HG03097 (cell line): ENCODE data around the gene TESK1.
"Not testable (repeated sequence)": the region's sequence is repeated elsewhere in the genome, so short reads cannot be mapped to it uniquely, and the experiment has no call there.

Source experiments
- ATAC-seq: cut with Tn5 transposase; IDR thresholded peaks from one replicate; pipeline ENCODE4 v1.9.1; 2021; ENCODE audit not compliant: unreplicated experiment, low FRiP score

Gene TESK1

DNA sequence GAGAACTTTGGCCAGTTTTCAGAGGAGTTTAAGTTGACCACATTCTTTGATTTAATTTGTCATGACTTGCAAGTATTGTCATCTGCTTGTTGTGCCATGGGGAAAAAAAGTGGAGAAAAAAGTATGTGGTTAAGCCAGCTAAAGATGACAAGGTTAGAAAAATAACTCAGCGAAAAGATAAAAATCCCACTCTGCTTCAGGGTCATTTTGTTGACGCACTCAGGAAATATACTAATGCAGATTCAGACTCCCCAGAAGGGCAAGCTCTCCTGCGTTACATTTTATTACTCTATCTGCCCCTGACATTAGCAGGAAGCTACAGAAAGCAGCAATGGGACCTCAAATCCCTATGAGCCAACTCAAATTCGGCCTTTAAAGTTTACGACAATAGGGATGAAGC, 27.6 kb upstream of the TESK1 start:
- no peak for ATAC-seq

GRCh38 chr9:35579130-35579529, 25.9 kb upstream of the TESK1 start:
- ATAC-seq = no peak

- ATAC-seq = not testable (repeated sequence)
These were observed 25.3 kb upstream of the TESK1 start for GRCh38 chr9:35579659-35580227.

GRCh38 chr9:35583521-35583920, 21.5 kb upstream of the TESK1 start:
- ATAC-seq = not testable (repeated sequence)

- ATAC-seq = not testable (repeated sequence)
These were observed 20.4 kb upstream of the TESK1 start for GRCh38 chr9:35584681-35585080.

DNA sequence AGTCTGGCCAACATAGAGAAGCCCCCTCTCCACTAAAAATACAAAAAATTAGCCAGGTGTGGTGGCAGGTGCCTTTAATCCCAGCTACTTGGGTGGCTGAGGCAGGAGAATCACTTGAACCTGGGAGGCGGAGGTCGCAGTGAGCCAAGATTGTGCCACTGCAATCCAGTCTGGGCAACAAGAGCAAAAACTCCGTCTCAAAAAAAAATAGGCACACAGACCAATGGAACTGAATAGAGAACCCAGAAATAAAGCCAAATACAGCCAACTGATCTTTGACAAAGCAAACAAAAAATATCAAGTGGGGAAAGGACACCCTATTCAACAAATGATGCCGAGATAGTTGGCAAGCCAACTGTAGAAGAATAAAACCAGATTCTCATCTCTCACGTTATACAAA, 16.6 kb upstream of the TESK1 start:
- not testable (repeated sequence) for ATAC-seq

GRCh38 chr9:35593581-35593980, 11.5 kb upstream of the TESK1 start:
- ATAC-seq = no peak

- no peak for ATAC-seq
These were observed 10.6 kb upstream of the TESK1 start for GRCh38 chr9:35594471-35594870.

DNA sequence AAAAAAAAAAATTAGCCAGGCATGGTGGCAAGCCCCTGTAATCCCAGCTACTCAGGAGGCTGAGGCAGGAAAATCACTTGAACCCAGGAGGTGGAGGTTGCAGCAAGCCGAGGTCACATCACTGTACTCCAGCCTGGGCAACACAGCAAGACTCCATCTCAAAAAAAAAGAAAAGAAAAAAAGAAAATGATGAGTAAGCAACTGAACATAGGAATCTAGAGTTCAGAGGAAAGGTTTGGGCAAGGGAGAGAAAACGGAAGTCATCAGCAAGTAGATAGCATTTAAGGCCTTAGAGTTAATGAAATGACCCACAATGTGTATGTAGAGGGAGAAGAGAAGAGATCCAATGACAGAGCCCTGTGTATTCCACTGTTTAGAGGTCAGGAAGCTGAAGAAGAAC, 8.2 kb upstream of the TESK1 start:
- ATAC-seq = not testable (repeated sequence)

- no peak for ATAC-seq
These were observed 6.0 kb upstream of the TESK1 start for GRCh38 chr9:35598866-35599590.

DNA sequence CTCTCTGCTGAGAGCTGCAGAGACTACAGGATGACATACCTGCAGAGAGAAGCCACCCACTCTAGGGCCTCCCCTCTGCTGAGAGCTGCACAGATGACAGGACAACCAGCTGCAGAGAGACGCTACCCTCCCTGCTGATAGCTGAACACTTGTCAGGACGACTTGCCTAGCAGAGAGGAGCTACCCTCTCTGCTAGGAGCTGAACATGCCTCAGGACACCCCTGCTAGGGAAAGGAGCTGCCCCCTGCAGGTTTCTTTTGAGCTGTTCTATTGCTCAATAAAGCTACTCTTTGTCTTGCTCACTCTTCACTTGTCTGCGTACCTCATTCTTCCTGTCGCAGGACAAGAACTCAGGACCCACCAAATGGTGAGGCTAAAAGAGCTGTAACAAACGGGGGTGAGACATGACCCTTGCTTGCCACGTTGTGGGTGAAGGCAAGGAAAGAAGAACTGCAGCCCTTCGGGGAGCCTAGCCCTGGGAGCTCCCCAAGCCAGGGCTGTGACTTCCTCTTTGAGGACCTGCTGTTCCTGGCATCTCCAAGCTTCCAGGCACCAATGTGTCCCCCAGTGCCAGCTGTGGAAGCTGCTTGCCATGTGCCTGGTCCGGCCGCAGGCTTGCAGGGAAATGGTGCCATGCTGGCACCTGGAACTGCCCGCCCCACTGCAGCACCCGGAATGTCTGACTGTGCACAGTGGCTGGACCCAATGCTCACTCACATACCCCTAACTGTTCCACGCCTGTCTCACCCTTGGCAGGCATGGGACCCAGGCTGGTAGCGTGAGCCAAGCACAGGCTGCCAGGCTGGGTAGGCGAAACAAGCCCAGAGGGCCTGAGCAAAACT, 5.1 kb upstream of the TESK1 start:
- no peak for ATAC-seq

- ATAC-seq = no peak
These were observed 1.5 kb upstream of the TESK1 start for GRCh38 chr9:35603506-35603985.

DNA sequence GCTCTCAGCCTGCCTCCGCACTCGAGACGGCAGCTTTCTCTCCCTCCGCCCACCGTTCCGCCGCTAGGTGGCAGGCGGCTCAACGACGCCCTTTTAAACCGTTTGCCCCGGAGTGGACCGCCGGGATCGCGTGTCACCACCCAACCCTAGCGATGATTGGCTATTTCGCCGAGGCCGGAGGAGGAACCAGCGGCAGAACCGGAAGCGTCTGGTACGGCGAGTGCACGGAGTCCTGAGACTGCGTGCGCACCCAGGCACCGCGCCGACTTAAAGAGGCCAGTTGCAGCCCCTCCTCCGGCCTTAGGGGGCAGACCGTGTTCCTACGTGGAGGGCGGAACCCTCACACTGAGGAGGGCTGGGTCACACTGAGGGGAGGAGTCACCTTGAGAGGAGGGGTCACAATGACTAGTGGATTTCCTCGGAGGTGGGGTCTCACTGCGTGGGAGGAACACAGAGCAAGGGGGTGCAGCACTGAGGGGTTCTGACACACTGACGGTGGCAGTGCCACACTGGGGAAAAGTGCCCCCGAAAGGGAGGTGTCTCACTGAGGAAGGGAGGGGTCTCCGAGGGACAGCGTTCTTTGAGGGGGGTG, 980 bp upstream of the TESK1 start:
- peak; percentile 80 for ATAC-seq

DNA sequence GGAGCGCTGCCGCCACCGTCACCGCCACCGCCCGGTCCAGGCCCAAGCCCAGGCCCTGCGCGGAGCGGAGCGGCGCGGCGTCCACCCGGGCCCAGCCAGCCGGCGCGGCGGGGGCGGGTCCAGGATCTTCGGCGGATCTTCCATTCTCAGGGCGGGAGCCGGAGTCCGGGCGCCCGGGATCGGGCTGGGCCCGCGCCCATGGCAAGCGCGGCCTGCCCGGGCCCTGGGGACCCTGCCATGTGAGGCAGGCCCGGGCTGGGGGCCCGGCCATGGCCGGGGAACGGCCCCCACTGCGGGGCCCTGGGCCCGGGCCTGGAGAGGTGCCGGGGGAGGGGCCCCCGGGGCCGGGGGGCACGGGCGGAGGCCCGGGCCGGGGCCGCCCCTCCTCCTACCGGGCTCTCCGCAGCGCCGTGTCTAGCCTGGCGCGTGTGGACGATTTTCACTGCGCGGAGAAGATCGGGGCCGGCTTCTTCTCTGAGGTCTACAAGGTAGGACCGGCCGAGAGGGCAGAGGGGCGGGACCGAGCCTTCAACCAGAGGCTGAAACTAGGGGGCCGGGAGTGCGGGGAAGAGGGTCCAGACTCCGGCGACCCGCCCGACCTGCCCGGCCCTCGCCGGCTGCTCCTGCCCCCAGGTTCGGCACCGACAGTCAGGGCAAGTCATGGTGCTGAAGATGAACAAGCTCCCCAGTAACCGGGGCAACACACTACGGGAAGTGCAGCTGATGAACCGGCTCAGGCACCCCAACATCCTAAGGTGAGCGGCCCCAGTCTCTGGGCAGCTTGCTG, 482 bp downstream of the TESK1 start:
- peak; percentile 8 for ATAC-seq

- ATAC-seq = no peak
These were observed 1.1 kb downstream of the TESK1 start for GRCh38 chr9:35606138-35606504.

DNA sequence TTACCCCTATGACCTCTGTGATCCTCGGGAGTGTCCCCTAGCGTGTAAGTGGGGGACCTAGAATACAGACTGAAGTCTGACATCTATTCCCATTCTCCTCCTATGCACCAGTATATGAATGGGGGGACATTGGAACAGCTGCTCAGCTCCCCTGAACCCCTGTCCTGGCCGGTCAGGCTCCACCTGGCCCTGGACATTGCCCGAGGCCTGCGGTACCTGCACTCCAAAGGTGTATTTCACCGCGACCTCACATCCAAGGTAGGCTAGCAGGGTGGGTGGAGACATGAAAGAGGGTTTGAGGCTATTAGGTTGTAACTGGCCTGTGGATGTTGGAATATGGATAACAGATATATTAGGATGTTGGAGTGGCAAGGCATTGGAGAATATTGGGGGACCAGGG, 1.7 kb downstream of the TESK1 start:
- no peak for ATAC-seq

- ATAC-seq = no peak
These were observed 3.2 kb downstream of the TESK1 start for GRCh38 chr9:35608221-35608620.

- no peak for ATAC-seq
These were observed 4.1 kb downstream of the TESK1 start for GRCh38 chr9:35609001-35609819.

DNA sequence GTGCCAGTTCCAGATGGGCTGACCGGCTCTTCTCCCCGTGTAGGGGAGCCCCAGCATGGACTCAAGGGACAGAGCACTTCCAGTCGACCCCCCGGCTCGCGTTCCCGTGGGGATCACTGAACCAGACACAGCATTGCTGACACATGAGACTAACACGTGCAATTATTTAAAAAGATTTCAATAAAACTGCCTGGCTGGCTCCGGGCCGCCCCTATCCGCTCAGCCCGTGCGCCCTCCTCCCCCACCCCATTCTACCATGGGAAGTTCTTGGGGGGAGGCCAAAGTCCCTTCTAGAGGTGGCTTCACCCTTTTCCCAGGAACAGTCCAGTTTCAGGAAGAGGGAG, 4.7 kb downstream of the TESK1 start:
- ATAC-seq = no peak
